Measurements from ENCODE around the gene MTHFD1L. TPM values are rescaled to one million over a fixed set of nuclear protein-coding genes. Genes with fewer than 3 reads are reported as not detected.

MTHFD1L gene
- polyA plus RNA-seq, 3 donors, result 15.7 to 17.5 (median 16.3) TPM

DNA sequence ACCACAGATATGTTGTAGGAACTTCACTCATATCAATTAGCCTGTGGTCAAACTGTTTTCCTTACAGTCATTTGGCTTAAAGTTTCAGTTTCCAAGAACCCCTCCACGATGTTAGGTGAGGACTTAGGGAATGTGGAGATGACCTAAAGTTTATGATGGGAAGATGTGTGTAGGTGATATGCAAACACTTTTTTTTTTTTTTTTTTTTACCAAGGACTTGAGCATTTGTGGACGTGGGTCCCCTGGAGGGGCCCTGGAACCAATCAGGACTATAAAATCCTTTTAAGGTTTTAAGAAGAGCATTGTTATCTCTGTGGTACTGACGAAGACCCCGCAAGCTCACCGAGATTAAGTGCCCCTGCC lies 478 bp upstream of the MTHFD1L start:
- DNase-seq (ENCODE audit: low read depth in 3 of 3, low spot score in 2 of 3), result no peak

DNA sequence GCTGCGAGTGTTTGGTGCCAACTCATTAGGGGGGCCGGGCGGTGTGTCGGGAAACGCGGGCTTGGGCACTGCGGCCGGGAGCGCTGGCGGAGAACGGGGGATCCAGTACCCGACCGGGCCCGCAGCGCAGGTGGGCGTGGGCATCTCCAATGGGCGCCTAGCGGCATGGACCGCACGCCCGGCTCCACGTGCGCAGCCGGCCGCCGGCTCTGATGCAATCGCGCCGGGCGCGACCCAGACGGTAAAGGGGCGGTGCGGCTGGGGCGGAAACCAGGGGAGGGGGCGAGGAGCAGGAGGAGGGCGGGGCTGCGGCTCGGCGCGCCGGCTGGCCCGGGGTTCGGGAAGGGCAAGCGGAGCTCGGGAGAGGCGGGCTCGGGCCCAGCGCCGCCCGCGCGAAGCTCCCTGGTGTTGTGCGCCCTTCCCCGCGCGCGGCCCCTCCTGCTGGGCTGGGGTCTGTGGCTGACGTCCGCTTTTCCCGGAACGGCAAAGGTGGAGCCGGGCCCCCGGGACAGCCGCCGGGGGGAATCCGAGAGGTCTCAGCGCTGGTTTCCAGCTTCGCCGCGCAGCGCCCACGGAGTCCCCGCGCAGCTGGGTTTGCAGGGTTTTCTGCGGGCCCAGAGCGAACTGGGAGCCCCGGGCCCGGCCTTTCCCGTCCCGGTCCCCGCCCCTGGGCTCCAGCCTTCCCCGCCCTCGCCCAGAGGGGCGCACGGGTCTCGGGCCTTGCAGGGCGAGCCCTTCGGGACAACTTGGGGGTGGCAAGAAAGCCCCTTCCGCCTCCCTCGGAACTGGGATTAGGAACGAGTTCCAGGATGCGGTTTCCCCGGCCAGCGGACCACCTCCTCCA lies 867 bp downstream of the MTHFD1L start:
- DNase-seq (ENCODE audit: low read depth in 3 of 3, low spot score in 2 of 3), result peak in 2 of 3 donors; percentile 72 to 85

DNA sequence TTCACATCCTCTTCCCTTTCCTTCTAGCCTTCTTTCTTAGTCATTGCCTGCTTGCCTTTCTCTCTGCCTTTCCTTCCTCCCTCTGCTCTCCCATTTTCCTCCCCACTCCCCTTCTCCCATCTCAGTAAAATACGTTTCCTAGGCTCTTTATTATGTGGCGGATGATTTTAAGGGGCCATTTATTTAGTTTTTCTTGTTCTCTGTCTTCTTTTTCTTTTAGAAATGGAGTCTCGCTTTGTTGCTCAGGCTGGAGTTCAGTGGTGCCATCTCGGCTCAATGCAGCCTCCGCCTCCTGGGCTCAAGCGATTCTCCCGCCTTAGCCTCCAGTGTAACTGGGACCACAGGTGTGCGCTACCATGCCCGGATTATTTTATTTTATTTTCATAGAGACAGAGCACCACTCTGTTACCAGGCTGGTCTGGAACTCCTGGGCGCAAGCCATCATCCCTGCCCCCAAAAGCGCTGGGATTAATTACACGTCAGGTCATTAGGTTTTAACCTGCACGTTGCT lies 1.5 kb downstream of the MTHFD1L start:
- DNase-seq (ENCODE audit: low read depth in 3 of 3, low spot score in 2 of 3), result no peak

DNA sequence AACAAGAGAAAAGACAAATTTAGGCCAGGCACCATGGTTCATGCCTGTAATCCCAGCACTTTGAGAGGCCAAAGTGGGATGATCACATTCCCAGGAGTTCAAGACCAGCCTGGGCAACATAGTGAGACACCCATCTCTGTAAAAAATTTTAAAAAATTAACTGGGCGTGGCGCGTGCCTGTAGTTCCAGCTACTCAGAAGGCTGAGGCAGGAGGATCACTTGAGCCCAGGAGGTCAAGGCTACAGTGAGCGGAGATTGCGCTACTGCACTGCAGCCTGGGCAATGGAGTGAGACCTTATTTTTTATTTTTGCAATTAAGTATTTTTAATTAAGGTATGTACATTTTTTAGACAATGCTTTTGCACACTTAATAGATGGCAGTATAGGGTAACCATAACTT lies 3.3 kb downstream of the MTHFD1L start:
- DNase-seq (ENCODE audit: low read depth in 3 of 3, low spot score in 2 of 3), result no peak

GRCh38 chr6:150874179-150874578 lies 8.7 kb downstream of the MTHFD1L start:
- DNase-seq (ENCODE audit: low read depth in 3 of 3, low spot score in 2 of 3), result no peak

DNA sequence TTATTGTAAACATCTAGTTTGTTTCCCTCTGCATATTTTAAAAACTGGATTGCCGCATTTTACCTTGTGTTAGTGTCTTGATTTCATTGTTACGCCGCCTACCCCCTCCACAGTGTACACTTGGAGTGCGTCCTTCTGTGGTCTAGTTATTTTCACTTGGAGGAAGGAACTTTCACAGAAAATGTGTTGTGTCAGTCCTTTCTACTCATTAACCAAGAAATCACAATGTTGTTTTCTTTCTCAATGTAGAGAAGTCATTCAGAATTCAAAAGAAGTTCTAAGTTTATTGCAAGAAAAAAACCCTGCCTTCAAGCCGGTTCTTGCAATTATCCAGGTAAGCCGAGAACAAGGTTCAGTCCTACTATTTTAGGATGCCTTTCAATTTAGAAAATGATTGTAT lies 10.3 kb downstream of the MTHFD1L start:
- DNase-seq (ENCODE audit: low read depth in 3 of 3, low spot score in 2 of 3), result no peak

DNA sequence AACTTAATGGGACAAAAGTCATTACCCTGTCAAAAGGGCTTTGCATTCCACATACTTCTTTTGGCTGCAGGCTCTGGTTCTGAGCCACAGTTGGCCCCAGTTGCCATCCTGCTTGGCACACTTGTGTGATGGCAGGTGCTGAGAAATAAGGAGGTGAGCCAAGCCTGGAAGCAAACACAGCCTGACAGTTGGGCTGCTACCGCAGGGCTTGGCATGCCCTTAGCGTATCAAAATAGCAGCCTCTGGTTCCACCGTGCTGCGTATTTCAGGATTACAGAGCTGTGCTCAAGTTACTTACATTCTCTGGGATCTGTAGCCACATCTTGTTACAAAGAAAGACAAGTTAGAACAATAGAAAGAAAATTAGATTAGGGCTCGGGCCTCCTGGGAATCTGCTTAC lies 11.1 kb downstream of the MTHFD1L start:
- DNase-seq (ENCODE audit: low read depth in 3 of 3, low spot score in 2 of 3), result no peak

DNA sequence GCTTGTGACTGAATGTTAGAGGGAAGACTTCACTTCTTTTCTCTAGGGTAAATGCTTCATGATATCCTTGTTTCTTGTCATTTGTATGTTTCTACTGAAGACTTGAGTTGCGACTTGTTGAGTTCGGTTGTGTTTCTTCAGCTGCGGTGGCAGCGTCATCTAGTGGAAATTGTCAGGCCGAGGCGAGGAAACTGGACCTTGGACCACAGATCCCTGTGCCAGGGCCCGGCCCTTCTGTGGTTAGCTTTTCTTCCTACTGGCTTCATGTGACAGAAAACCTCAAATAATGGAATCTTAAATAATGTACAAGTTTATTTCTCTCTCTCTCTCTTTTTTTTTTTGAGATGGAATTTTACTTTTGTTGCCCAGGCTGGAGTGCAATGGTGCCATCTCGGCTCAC lies 12.4 kb downstream of the MTHFD1L start:
- no peak for DNase-seq (ENCODE audit: low read depth in 3 of 3, low spot score in 2 of 3)

- no peak for DNase-seq (ENCODE audit: low read depth in 3 of 3, low spot score in 2 of 3)
Measured at GRCh38 chr6:150878347-150879213, 13.1 kb downstream of the MTHFD1L start.

DNA sequence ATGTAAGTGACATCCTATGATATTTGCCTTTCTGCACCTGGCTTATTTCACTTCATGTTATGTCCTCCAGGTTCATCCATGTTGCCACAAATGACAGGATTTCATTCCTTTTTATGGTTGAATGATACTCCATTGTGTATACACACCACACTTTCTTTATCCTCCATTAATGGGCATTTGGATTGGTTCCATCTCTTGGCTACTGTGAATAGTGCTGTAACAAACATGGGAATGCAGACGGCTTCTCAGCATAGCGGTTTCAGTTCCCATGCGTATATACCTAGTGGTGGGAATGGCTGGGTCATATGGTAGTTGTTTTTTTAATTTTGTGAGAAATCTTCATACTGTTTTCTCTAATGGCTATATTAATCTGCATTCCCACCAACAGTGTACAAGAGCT lies 14.8 kb downstream of the MTHFD1L start:
- DNase-seq (ENCODE audit: low read depth in 3 of 3, low spot score in 2 of 3), result no peak

GRCh38 chr6:150881911-150882481 lies 16.5 kb downstream of the MTHFD1L start:
- DNase-seq (ENCODE audit: low read depth in 3 of 3, low spot score in 2 of 3), result peak in 1 of 3 donors; percentile 54

DNA sequence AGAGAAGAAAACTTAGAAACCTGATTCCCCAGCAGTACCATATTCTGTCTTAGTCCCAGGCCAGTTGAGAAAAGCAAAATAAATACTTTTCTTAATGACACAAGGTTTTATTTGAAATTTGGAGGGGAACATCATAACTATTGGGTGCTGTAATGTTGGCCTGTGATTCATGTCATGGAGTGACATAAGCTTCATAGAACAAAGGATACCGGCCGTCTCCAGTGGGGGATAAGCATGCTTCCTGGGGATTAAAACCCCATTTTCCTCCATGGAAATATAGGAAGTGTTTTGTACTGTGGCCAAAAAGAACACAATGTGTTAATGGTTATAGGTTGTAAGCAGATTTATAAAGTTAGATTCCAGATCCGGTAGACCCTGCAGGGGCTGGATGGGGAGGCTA lies 18.0 kb downstream of the MTHFD1L start:
- no peak for DNase-seq (ENCODE audit: low read depth in 3 of 3, low spot score in 2 of 3)

GRCh38 chr6:150886155-150886554 lies 20.7 kb downstream of the MTHFD1L start:
- DNase-seq (ENCODE audit: low read depth in 3 of 3, low spot score in 2 of 3), result no peak

DNA sequence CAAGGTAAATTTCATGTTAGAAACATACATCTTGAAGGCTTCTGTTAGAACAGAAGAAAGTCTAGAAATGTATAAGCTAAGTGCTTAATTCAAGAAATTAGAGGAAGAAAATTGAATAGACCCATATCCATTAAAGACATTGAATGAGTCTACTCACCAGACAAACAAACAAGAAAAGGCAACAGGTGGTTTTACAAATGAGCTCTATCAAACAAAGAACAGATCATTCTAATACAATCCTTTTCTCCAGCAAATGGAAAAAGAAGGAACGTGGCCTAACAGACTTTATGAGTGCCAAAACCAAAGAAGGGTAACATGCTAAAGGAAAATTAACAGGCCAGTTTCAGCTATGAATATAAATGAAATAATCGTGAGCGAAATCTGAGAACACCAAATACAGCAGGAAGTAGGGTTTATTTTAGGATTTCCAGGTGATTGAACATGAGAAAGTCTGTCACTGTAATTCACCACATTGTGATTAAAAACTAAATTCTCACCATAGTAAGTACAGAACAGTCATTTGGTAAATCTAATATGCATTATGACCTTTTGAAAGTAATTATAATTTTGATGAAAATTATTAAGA lies 22.6 kb downstream of the MTHFD1L start:
- DNase-seq (ENCODE audit: low read depth in 3 of 3, low spot score in 2 of 3), result no peak

GRCh38 chr6:150890346-150890745 lies 24.8 kb downstream of the MTHFD1L start:
- DNase-seq (ENCODE audit: low read depth in 3 of 3, low spot score in 2 of 3), result no peak

GRCh38 chr6:150891888-150892485 lies 26.5 kb downstream of the MTHFD1L start:
- DNase-seq (ENCODE audit: low read depth in 3 of 3, low spot score in 2 of 3), result peak; percentile 67 to 79 (median 74)

DNA sequence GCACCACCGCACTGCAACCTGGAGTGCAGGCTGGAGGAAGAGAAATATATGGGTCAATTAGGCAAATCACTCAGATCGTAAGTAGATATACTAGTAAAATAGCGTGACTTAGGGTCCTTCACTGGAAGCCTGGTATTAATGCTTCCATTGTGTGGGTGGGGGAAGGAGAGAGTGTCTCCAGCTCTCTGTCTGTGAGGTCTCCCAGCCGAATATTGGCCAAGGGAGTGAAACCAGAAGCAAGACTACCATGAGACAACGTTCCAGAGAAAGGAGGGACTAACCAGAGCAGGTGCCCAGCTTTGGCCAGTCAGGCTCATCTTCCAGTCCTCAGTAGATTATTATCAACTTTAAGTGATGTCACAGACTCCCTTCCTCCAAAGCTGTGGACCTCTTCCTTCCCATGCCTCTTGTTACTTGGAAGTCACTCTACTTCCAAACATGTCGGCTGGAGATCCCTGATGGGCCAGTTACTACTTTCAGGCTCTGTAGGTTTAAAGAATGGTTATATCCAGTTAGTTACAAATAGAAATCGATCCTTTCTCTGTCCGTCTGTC lies 28.8 kb downstream of the MTHFD1L start:
- DNase-seq (ENCODE audit: low read depth in 3 of 3, low spot score in 2 of 3), result no peak

DNA sequence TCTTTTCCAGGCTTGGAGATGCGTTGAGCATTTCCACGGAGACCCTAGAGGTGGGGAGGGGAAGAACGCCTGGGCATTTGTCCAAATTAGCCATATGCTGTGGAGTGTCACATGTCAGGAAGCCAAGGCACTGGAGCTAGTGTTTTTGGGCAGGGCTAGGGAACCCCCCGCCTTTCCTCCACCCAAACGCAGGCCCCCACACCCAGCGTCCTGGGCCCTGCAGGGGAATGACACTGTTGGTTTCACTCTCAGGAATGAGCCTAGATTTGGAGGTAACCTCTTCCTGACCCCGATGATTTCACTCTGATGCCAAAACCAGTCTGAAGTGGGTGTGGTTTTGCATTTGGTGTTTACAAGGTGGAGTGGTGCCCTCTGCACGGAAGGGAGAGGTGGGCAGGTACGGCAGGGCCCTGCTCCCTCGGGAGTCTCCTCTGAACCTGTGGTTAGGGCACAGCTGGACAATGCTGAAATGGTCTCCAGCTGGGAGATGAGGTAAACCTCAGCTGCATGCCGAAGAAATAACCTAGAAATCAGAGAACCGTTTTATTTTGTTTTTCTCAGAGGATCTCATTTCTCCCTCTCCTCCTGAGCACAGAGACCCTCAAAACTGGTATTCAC lies 29.5 kb downstream of the MTHFD1L start:
- no peak for DNase-seq (ENCODE audit: low read depth in 3 of 3, low spot score in 2 of 3)

GRCh38 chr6:150895928-150896632 lies 30.6 kb downstream of the MTHFD1L start:
- no peak for DNase-seq (ENCODE audit: low read depth in 3 of 3, low spot score in 2 of 3)

All from right renal cortex interstitium (tissue), 3 donors.